Measurements from ENCODE around the gene ERC2. TPM values are rescaled to one million over a fixed set of nuclear protein-coding genes. Genes with fewer than 3 reads are reported as not detected.

The ERC2 gene
- total RNA-seq, 3 donors from 2014 or later: 0.64 to 7.3 (median 1.3) TPM

- Histone ChIP-seq H3K4me3 (no peak overlapping the region), H3K4me1 (no peaks in the 10 kb centered on the region), H3K27ac (no peak overlapping the region), H3K36me3 (no peaks in the 10 kb centered on the region), H3K9me3 (no peaks in the 10 kb centered on the region), H3K27me3 (no peaks in the 10 kb centered on the region)
- intact Hi-C loops (cut with DNase I; ENCODE audit: low total_unique reads): no loop called here
- TF ChIP-seq CTCF (IDR thresholded peaks at IDR 0.05): no peak
- no peak for TF ChIP-seq POLR2A (IDR thresholded peaks at IDR 0.05)
- DNase-seq (ENCODE audit: low spot score in 2 of 2): no peak
These were observed 677.5 kb downstream of the ERC2 start for GRCh38 chr3:55790596-55791350.

GRCh38 chr3:55789516-55789915 is 678.8 kb downstream of the ERC2 start:
- intact Hi-C loops (cut with DNase I; ENCODE audit: low total_unique reads): no loop called here
- TF ChIP-seq POLR2AphosphoS5 (IDR thresholded peaks at IDR 0.05) (no peak), CTCF (IDR thresholded peaks at IDR 0.05) (no peak), POLR2A (IDR thresholded peaks at IDR 0.05) (no peak)
- no peaks in the 10 kb centered on the region for H3K36me3 ChIP-seq

GRCh38 chr3:55782807-55783206 is 685.5 kb downstream of the ERC2 start:
- no peak for TF ChIP-seq POLR2A (IDR thresholded peaks at IDR 0.05)
- TF ChIP-seq POLR2AphosphoS5 (IDR thresholded peaks at IDR 0.05): no peak
- no peak for TF ChIP-seq CTCF (IDR thresholded peaks at IDR 0.05)
- no peaks in the 10 kb centered on the region for H3K4me1 ChIP-seq
- no peak for DNase-seq (ENCODE audit: low spot score in 2 of 2)
- H3K27me3 ChIP-seq: no peaks in the 10 kb centered on the region
- H3K9me3 ChIP-seq: no peaks in the 10 kb centered on the region
- no peak overlapping the region for H3K4me3 ChIP-seq
- H3K27ac ChIP-seq: peak overlapping the region in 1 of 2 donors; percentile 56
- no peaks in the 10 kb centered on the region for H3K36me3 ChIP-seq
- intact Hi-C loops (cut with DNase I; ENCODE audit: low total_unique reads): no loop called here

More at GRCh38 chr3:55789516-55789915, 678.8 kb downstream of the ERC2 start:
- H3K9me3 ChIP-seq: no peaks in the 10 kb centered on the region
- no peak for DNase-seq (ENCODE audit: low spot score in 2 of 2)
- no peak overlapping the region for H3K27ac ChIP-seq
- H3K4me3 ChIP-seq: no peak overlapping the region
- H3K27me3 ChIP-seq: no peaks in the 10 kb centered on the region
- no peaks in the 10 kb centered on the region for H3K4me1 ChIP-seq

GRCh38 chr3:55782351-55782750 is 685.9 kb downstream of the ERC2 start:
- DNase-seq (ENCODE audit: low spot score in 2 of 2): no peak
- Histone ChIP-seq H3K27ac (peak overlapping the region in 1 of 2 donors; percentile 56), H3K36me3 (no peaks in the 10 kb centered on the region), H3K4me3 (no peak overlapping the region), H3K9me3 (no peaks in the 10 kb centered on the region), H3K27me3 (no peaks in the 10 kb centered on the region), H3K4me1 (no peaks in the 10 kb centered on the region)
- intact Hi-C loops (cut with DNase I; ENCODE audit: low total_unique reads): no loop called here
- TF ChIP-seq POLR2A (IDR thresholded peaks at IDR 0.05): no peak
- no peak for TF ChIP-seq CTCF (IDR thresholded peaks at IDR 0.05)
- TF ChIP-seq POLR2AphosphoS5 (IDR thresholded peaks at IDR 0.05): no peak

GRCh38 chr3:55780913-55781312 is 687.4 kb downstream of the ERC2 start:
- H3K36me3 ChIP-seq: no peaks in the 10 kb centered on the region
- DNase-seq (ENCODE audit: low spot score in 2 of 2): no peak
- H3K9me3 ChIP-seq: no peaks in the 10 kb centered on the region
- no peaks in the 10 kb centered on the region for H3K27me3 ChIP-seq
- H3K4me1 ChIP-seq: no peaks in the 10 kb centered on the region
- no peak overlapping the region for H3K4me3 ChIP-seq
- no peak for TF ChIP-seq POLR2A (IDR thresholded peaks at IDR 0.05)
- TF ChIP-seq CTCF (IDR thresholded peaks at IDR 0.05): no peak
- TF ChIP-seq POLR2AphosphoS5 (IDR thresholded peaks at IDR 0.05): no peak
- intact Hi-C loops (cut with DNase I; ENCODE audit: low total_unique reads): no loop called here
- no peak overlapping the region for H3K27ac ChIP-seq

All from breast epithelium (tissue), 4 donors.